RCC 7860 (cell line): ENCODE data around the gene ARHGEF1.

Experiments
- DNase-seq: peaks from one replicate; pipeline ENCODE4 v3.0.0-alpha.2; 2015; ENCODE audit warnings: low spot score
- FAIRE-seq: peaks from 2 replicates; lab custom pipeline; 2012; peaks lifted over from hg19 to GRCh38; lab: Jason Lieb, UNC

The ARHGEF1 gene

GRCh38 chr19:41915776-41916414, 32.9 kb downstream of the ARHGEF1 start:
- DNase-seq (no peak), FAIRE-seq (no peak)

DNA sequence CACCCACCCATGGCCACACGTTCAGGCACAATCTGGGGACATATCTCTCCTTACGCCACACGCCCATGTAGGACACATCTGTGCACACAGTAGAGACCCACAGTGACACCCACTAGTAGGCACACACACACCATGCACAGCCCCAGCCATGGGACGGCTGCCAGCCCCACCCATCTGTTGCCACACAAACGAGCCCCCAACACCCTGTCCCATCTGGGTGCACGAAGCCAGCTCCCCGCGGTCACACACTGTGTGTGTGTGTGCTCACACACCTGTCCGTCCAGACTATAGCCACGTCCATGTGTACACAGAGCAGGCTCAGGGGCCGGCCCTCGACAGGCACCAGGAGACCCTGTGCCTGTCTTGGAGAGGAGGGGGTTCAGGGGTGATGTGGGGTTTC, 34.7 kb downstream of the ARHGEF1 start:
- FAIRE-seq: no peak
- no peak for DNase-seq

- no peak for DNase-seq
- FAIRE-seq: no peak
Measured at GRCh38 chr19:41918095-41918494, 35.1 kb downstream of the ARHGEF1 start.

- FAIRE-seq: no peak
- no peak for DNase-seq
Measured at GRCh38 chr19:41918653-41919244, 35.8 kb downstream of the ARHGEF1 start.

DNA sequence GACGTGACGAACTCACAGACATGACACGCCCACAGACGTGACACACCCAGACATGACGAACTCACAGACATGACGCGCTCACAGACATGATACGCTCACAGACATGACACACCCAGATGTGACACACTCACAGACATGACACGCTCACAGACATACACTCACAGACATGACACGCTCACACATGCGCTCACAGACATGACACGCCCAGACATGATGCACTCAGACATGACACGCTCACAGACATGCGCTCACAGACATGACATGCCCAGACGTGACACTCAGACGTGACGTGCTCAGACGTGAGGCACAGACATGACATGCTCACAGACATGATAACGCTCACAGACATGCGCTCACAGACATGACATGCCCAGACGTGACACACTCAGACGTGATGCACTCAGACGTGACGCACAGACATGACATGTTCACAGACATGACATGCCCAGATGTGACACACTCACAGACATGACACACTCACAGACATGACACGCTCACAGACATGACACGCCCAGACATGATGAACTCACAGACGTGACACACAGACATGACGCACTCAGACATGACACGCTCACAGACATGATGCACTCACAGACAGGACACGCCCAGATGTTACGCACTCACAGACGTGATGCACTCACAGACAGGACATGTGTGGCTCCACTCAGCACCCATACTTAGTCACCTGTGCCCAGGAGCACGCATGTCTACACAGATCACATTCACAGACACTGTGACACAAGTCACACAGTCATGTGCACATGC, 37.1 kb downstream of the ARHGEF1 start:
- FAIRE-seq: no peak
- no peak for DNase-seq

DNA sequence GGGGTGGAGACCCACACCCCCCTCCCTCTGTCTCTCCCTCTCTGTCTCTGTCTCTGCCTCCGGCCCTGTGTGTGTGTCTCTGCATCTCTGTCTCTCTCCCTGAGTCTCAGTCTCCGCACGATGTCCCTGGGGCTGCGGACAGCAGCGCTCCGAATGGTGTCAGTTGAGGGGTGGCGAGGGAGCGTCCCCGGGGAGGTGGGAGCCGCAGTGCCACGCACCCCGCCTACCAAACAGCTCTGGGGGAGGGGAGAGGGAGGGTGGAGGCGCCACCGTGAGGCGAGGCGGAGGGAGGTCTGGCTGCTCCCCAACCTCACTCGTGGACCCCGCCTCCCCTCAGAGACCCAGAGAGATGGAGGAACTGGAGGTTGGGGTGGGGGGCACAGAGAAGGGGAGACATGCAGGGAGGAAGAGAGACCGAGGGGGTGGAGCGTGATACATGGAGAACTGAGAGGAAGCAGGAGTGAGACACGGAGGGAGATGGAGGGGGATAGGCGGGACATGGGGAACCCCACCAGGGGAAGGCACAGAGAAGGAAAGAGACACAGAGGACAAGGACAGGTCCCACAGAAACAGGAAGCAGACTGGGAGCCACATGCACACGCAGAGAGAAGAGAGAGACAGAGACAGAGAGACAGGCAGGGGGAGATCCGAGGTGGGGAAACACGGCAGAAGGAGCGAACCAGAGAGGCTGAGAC, 38.0 kb downstream of the ARHGEF1 start:
- DNase-seq (no peak), FAIRE-seq (no peak)

- FAIRE-seq (no peak), DNase-seq (no peak)
Measured at GRCh38 chr19:41921577-41922576, 38.9 kb downstream of the ARHGEF1 start.

DNA sequence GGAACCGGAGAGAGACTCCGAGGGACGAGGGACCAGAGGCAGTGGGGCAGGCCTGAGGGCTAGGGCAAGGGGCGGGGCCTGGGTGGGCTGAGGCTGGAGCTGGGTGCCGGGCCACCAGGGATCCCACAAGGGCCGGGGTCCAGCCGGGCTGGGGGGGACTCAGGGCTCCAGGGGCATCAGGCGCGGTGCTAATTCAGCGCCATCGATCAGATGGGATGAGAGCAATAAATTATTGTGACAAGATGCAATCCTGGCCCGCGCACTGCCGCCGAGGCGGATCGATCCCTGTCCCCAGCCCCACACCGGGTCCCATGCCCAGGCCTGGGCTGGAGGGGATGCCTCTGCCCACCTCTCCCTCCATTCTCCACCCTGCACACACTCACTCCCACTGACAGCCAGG, 39.6 kb downstream of the ARHGEF1 start:
- FAIRE-seq (no peak), DNase-seq (no peak)

DNA sequence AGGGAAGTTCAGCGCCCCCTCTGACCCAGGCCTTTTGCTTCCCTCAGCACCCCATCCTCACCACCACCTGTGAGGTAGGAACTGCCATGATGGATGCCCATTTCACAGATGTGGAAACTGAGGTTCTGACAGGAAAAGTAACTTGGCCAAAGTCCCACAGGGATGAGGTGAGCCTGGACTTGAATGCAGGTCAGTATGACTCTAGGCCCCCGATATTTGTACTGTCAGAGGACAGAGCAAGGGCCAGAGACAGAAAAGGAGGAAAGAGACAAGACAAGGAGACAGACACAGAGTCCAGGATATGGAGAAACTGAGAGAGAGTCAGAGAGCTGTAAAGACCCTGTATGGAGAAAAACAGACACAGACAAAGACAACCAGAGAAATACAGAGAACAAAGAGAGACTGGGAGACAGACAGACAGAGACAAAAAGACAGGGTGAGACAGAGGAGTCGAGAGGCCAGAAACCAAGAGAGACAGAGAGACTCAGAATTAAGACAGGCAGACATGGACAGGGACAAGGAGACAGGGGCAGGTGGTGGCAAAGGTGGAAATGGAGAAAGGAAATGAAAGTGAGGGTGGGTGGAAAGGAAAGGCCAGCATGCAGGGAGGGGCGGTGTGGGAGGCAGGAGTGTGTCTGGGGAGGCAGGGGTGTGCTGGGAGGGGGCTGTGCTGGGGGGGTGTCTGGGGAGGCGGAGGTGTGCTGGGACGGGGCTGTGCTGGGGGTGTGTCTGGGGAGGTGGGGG, 40.2 kb downstream of the ARHGEF1 start:
- no peak for DNase-seq
- FAIRE-seq: no peak

GRCh38 chr19:41924151-41925145, 41.5 kb downstream of the ARHGEF1 start:
- no peak for FAIRE-seq

GRCh38 chr19:41925208-41926003, 42.4 kb downstream of the ARHGEF1 start:
- FAIRE-seq (no peak), DNase-seq (no peak)

More at GRCh38 chr19:41924151-41925145, 41.5 kb downstream of the ARHGEF1 start:
- DNase-seq: no peak

- FAIRE-seq: no peak
Measured at GRCh38 chr19:41926028-41926762, 43.2 kb downstream of the ARHGEF1 start.

DNA sequence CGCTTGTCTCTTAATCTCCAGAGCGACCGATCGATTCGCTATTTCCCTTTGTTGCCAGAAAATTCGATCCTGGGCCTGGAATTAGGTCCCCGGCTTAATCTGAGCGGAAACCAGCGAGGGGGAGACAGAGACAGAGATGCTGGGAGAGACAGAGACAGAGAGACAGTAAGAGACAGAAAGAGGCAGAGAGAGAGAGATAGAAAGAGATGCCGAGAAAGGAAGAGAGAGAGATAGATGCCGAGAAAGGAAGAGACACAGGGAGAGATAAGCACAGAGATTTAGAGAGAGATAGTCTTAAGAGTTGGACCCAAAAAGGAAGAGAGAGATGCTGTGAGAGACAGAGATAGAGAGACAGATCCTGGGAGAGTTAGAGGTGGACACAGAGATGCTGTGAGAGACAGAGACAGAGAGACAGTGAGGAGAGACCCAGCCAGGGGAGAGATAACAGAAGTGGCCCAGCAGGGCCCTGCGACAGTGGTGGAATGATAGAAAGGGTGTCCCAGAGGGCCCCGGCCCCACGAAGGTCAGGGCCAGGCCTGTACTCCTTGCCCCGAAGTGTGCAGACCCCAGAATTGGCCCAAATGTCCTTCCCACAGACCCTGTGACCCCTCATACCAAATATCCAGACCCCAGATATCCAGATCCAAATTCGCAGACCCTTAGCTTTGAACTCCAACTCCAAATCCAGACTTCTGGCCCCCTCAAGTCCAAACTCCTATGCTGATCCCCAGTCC, 43.9 kb downstream of the ARHGEF1 start:
- DNase-seq (no peak), FAIRE-seq (no peak)

More at GRCh38 chr19:41926028-41926762, 43.2 kb downstream of the ARHGEF1 start:
- DNase-seq: no peak

- FAIRE-seq (no peak), DNase-seq (no peak)
Measured at GRCh38 chr19:41927497-41928192, 44.7 kb downstream of the ARHGEF1 start.

DNA sequence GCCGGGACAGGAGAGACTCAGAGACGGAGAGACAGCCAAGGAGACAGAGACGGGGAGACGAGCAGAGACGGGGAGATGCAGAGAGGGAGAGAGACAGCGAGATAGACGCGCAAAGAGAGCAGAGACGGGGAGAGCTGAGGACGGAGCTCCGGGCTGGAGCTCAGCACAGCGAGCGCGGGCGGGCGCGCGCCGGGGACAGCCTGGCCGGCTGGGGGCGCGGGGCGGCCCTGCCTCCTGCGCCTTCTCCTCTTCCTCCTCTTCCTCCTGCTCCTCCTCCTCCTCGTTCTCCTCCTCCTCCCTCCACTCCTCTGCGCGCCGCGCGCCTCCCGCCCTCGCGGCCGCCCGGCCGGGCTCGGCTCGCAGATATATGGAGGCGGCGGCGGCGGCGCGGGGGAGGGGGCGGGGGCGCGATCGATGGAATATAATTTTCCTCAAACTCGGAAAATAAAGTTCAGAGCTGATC, 45.3 kb downstream of the ARHGEF1 start, which contains the start of gene ERFL:
TSS of gene ERFL (minus strand) at position 229 of the 463 bp plus-strand sequence. CDS start 15,530 bp downstream, outside the sequence.
- FAIRE-seq (no peak), DNase-seq (no peak)
